HEK293 (cell line): ENCODE data around the gene DDX10.

Experiments
- SCRT1 ChIP-seq: fragments of 450-650 bp; formaldehyde crosslinking; IDR thresholded peaks from 2 replicates; pipeline ENCODE4 v1.5.1; 2016; ENCODE audit warnings: missing biosample characterization, missing genetic modification characterization, borderline replicate concordance
- ZNF169 ChIP-seq: fragments of 450-650 bp; formaldehyde crosslinking; IDR thresholded peaks from 2 replicates; pipeline ENCODE4 v1.5.1; 2016; ENCODE audit warnings: missing biosample characterization, missing genetic modification characterization
- ZNF610 ChIP-seq: fragments of 450-650 bp; formaldehyde crosslinking; IDR thresholded peaks from 2 replicates; pipeline ENCODE4 v1.5.1; 2016; ENCODE audit warnings: missing biosample characterization, missing genetic modification characterization, borderline replicate concordance
- ZNF768 ChIP-seq: fragments of 450-650 bp; formaldehyde crosslinking; IDR thresholded peaks from 2 replicates; pipeline ENCODE4 v1.5.1; 2018; ENCODE audit warnings: missing biosample characterization, mild to moderate bottlenecking, missing genetic modification characterization
- TF ChIP-seq, protein P1 (sequence below): fragments of 450-650 bp; formaldehyde crosslinking; IDR thresholded peaks from 2 replicates; pipeline ENCODE4 v1.5.1; 2016; ENCODE audit warnings: missing biosample characterization, missing genetic modification characterization
- TF ChIP-seq, protein P2 (sequence below): fragments of 450-650 bp; formaldehyde crosslinking; IDR thresholded peaks from 2 replicates; pipeline ENCODE4 v1.5.1; 2016; ENCODE audit warnings: missing biosample characterization, missing genetic modification characterization, low read depth
- TF ChIP-seq, protein P3 (sequence below): fragments of 450-650 bp; IDR thresholded peaks from 2 replicates; pipeline ENCODE4 v1.5.1; 2018; ENCODE audit warnings: missing biosample characterization, mild to moderate bottlenecking, missing genetic modification characterization

DNA sequence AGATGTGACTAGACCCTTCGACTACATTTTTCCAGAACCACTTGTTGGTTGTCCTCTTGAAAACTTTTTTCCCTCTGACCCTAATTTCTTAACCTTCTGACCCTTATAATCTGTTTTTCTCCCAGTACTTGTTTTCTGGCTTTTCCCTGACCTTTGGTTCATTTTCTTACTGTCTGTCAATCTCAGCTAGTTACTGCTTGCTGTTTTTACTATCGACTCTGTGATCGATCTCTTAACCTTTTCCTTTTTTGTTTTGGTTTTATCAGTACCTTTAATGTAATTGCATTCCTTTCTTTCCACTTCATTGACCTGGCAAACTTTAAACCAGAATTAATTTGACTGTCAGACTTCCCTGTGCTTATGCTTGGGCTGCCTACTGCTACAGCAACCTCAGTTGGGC is 92.8 kb downstream of the DDX10 start:
- TF ChIP-seq, protein P1, sequence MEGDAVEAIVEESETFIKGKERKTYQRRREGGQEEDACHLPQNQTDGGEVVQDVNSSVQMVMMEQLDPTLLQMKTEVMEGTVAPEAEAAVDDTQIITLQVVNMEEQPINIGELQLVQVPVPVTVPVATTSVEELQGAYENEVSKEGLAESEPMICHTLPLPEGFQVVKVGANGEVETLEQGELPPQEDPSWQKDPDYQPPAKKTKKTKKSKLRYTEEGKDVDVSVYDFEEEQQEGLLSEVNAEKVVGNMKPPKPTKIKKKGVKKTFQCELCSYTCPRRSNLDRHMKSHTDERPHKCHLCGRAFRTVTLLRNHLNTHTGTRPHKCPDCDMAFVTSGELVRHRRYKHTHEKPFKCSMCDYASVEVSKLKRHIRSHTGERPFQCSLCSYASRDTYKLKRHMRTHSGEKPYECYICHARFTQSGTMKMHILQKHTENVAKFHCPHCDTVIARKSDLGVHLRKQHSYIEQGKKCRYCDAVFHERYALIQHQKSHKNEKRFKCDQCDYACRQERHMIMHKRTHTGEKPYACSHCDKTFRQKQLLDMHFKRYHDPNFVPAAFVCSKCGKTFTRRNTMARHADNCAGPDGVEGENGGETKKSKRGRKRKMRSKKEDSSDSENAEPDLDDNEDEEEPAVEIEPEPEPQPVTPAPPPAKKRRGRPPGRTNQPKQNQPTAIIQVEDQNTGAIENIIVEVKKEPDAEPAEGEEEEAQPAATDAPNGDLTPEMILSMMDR (tag by site-specific recombination): no peak
- TF ChIP-seq SCRT1 (tag by site-specific recombination): 0 out of 2 replicates have a peak, but pooled peaks have one; percentile 37
- TF ChIP-seq, protein P2, sequence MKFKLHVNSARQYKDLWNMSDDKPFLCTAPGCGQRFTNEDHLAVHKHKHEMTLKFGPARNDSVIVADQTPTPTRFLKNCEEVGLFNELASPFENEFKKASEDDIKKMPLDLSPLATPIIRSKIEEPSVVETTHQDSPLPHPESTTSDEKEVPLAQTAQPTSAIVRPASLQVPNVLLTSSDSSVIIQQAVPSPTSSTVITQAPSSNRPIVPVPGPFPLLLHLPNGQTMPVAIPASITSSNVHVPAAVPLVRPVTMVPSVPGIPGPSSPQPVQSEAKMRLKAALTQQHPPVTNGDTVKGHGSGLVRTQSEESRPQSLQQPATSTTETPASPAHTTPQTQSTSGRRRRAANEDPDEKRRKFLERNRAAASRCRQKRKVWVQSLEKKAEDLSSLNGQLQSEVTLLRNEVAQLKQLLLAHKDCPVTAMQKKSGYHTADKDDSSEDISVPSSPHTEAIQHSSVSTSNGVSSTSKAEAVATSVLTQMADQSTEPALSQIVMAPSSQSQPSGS (tag by site-specific recombination): no peak
- no peak for TF ChIP-seq ZNF768 (tag by site-specific recombination)
- TF ChIP-seq ZNF610: no peak
- TF ChIP-seq ZNF169: no peak
- TF ChIP-seq, protein P3, sequence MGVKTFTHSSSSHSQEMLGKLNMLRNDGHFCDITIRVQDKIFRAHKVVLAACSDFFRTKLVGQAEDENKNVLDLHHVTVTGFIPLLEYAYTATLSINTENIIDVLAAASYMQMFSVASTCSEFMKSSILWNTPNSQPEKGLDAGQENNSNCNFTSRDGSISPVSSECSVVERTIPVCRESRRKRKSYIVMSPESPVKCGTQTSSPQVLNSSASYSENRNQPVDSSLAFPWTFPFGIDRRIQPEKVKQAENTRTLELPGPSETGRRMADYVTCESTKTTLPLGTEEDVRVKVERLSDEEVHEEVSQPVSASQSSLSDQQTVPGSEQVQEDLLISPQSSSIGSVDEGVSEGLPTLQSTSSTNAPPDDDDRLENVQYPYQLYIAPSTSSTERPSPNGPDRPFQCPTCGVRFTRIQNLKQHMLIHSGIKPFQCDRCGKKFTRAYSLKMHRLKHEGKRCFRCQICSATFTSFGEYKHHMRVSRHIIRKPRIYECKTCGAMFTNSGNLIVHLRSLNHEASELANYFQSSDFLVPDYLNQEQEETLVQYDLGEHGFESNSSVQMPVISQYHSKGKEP (tag by site-specific recombination): no peak
